ENCODE results near the gene SH3GLB2.
"Not testable (repeated sequence)": the region's sequence is repeated elsewhere in the genome, so short reads cannot be mapped to it uniquely, and the experiment has no call there.

The SH3GLB2 gene

GRCh38 chr9:128998462-128998861 is 29.7 kb downstream of the SH3GLB2 start:
- no peak for DNase-seq (ENCODE audit: low read depth)

- DNase-seq (ENCODE audit: low read depth): no peak
Measured at GRCh38 chr9:128995791-128996190, 32.3 kb downstream of the SH3GLB2 start.

DNA sequence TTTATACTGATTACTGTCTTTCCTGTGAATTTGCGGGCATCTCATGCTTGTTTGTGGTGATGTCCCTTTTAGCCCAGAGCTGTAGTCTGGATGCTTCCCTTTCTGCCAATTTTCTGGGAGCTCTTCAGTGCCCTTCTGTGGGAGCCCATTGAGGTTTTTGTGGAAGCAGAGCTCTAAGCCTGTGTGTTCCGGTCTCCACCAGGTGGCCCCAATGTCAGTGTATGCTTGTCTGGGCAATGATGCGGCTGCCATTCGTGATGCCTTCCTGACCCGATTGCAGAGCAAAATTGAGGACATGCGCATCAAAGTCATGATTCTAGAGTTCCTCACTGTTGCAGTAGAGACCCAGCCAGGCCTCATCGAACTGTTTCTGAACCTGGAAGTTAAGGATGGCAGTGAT is 35.1 kb downstream of the SH3GLB2 start:
- no peak for DNase-seq (ENCODE audit: low read depth)

- no peak for DNase-seq (ENCODE audit: low read depth)
Measured at GRCh38 chr9:128987805-128988204, 40.3 kb downstream of the SH3GLB2 start.

- DNase-seq (ENCODE audit: low read depth): no peak
Measured at GRCh38 chr9:128986671-128987070, 41.5 kb downstream of the SH3GLB2 start.

- no peak for DNase-seq (ENCODE audit: low read depth)
Measured at GRCh38 chr9:128983536-128983935, 44.6 kb downstream of the SH3GLB2 start.

DNA sequence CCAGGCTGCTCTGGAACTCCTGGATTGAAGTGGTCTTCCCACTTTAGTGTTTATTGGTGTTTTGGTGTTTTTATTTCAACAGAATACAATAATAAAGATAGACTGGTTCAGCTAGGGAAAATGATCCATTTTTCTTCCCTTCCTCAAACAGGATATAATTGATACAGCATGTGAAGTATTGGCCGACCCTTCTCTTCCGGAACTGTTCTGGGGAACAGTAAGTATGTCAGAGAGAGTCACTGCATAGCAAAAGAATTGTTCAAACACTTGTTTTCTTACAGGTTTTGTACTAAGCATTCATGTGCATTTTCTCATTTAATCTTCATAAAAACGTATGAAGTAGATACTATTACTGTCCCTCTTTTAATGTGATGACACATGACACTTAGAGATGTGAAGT is 49.0 kb downstream of the SH3GLB2 start:
- DNase-seq (ENCODE audit: low read depth): no peak

DNA sequence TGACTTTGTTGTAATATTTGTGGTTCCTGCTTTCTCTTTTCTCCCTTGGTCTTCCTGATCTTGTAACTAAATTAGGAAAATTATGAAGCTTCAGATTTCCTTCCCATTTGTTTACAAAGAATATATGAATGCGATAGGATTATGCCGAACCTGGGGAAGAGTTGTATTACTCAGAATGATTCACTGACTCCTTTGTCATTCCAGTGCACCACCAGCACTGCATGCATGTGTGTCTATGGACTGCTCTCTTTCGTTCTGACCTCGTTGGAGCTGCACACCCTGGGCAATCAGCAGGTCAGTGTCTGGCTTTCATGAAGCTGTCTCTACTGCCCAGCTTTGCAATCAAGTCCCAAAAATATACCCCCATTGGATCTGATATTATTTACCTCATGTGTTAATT is 55.2 kb downstream of the SH3GLB2 start:
- DNase-seq (ENCODE audit: low read depth): no peak

GRCh38 chr9:128969491-128969890 is 58.6 kb downstream of the SH3GLB2 start:
- DNase-seq (ENCODE audit: low read depth): no peak

DNA sequence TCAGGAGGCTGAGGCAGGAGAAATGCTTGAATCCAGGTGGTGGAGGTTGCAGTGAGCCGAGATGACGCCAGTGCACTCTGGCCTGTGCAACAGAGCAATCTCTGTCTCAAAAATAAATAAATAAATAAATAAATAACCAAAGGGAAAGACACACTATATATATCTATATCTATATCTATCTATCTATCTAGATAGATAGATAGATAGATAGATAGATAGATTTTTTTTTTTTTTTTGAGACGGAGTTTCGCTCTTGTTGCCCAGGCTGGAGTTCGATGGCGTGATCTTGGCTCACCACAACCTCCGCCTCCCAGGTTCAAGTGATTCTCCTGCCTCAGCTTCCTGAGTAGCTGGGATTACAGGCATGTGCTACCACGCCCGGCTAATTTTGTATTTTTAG is 66.7 kb downstream of the SH3GLB2 start:
- DNase-seq (ENCODE audit: low read depth): not testable (repeated sequence)

Data from CMK (cell line).